ES-I3 (cell line): ENCODE data around the gene OR4L1.
"Not testable (repeated sequence)": the region's sequence is repeated elsewhere in the genome, so short reads cannot be mapped to it uniquely, and the experiment has no call there.

Experiments
- H3K36me3 ChIP-seq: 2 replicates; pipeline ENCODE4 v1.6.1; 2013; ENCODE audit warnings: mild to moderate bottlenecking, low read length, control low read depth, moderate library complexity; ENCODE audit not compliant: insufficient read depth
- H3K4me1 ChIP-seq: 2 replicates; pipeline ENCODE4 v1.6.1; 2013; ENCODE audit warnings: mild to moderate bottlenecking, control low read depth, low read length; ENCODE audit not compliant: insufficient read depth
- H3K9ac ChIP-seq: 2 replicates; pipeline ENCODE4 v1.6.1; 2013; ENCODE audit warnings: low read depth, mild to moderate bottlenecking, low read length, moderate library complexity
- H3K9me3 ChIP-seq: 2 replicates; pipeline ENCODE4 v1.6.1; 2013; ENCODE audit warnings: mild to moderate bottlenecking, low read length, moderate library complexity; ENCODE audit not compliant: control insufficient read depth, insufficient read depth

OR4L1 gene, protein sequence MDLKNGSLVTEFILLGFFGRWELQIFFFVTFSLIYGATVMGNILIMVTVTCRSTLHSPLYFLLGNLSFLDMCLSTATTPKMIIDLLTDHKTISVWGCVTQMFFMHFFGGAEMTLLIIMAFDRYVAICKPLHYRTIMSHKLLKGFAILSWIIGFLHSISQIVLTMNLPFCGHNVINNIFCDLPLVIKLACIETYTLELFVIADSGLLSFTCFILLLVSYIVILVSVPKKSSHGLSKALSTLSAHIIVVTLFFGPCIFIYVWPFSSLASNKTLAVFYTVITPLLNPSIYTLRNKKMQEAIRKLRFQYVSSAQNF

DNA sequence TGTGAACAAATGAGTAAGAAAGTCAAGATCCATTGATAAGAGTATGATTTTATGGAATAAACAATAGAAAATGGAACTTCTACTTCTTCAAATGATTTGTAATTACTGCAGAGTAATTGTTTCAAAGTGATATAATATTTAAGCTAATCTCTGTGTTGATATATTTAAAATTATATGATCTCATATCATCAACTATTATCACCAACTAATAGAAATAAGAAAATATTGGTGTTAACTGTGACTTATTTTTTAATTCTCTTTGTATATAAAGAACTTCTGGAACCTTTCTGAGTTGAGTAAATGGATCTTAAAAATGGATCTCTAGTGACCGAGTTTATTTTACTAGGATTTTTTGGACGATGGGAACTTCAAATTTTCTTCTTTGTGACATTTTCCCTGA is at the start of gene OR4L1:
OR4L1 (plus strand) TSS at position 301 of the 400 bp plus-strand sequence; CDS start at position 301, 0 bp downstream.
- no peaks in the 10 kb centered on the region for H3K4me1 ChIP-seq
- H3K36me3 ChIP-seq = no peaks in the 10 kb centered on the region
- no peaks in the 10 kb centered on the region for H3K9me3 ChIP-seq
- H3K9ac ChIP-seq = no peak within 1 kb of the TSS

DNA sequence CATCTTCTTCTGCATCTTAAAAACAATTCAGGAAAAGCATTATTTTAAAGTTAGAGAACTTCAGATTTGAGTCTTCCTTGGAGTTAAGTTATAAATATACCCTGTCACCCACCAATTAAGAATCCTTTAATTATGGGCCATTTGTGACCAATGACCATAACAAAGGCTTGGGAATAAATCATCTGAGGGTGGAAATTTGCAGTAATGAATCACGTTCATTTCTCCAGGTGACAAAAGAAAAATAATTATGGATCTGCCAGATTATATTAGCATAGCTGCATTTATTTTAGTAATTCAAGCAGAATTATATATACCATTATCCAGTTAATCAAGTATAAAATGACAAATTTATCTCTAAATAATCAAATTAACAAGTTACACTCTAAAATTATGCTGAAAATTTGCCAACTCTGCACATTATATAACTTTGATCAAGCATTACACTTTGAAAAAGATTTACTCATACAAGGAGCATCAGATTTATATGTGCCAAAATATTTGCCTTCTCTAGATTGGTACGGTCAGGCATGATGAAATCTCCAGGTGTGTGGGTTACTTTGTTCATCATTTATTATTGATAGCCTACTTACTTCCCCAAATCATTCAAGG is 40.5 kb upstream of the OR4L1 start, which contains the start of gene OR4K14:
OR4K14 (minus strand) TSS at position 51 of the 609 bp plus-strand sequence. CDS start 4,114 bp downstream, outside the sequence.
- Histone ChIP-seq H3K4me1 (no peaks in the 10 kb centered on the region), H3K9me3 (no peaks in the 10 kb centered on the region), H3K36me3 (no peaks in the 10 kb centered on the region), H3K9ac (no peak within 1 kb of the TSS)

DNA sequence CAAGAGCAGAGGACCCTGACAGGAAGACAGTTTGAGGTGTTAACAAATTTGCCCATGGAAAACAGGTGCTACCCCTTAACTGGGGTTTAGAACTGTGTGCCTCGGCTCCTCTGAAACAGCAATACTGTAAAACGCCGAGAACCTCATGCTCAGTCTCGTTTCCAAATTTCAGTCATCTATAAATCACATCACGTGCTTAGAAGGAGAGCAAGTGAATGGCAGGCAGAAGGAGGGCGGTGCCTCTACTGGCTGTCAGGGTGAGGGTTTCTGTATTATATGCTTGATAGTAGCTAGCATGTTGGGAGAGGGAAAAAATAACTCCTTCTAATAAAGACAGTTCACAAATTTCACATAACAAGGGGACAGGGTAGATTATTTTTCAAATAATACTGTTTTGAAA is 28.8 kb upstream of the OR4L1 start:
- Histone ChIP-seq H3K36me3 (no peaks in the 10 kb centered on the region), H3K9ac (no peak overlapping the region), H3K4me1 (no peaks in the 10 kb centered on the region), H3K9me3 (no peaks in the 10 kb centered on the region)

DNA sequence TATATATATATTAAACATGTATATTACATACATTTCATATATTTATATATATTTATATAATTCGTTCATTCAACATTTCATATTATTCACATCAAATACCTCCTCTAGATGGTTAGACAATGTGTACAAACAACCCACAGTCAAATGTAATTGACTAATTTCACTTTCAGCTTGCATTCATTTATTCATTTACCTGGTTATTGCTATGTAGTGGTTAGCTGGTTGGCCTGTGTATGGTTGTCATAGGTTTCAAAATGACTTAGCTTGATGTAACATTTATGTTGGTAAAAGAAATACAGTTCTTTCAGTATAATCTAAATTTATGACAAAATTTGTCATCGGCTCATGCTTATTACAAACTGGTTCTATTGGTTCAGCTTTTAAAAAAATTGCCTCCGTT is 24.4 kb upstream of the OR4L1 start:
- Histone ChIP-seq H3K4me1 (no peaks in the 10 kb centered on the region), H3K9ac (no peak overlapping the region), H3K9me3 (no peaks in the 10 kb centered on the region), H3K36me3 (no peaks in the 10 kb centered on the region)

DNA sequence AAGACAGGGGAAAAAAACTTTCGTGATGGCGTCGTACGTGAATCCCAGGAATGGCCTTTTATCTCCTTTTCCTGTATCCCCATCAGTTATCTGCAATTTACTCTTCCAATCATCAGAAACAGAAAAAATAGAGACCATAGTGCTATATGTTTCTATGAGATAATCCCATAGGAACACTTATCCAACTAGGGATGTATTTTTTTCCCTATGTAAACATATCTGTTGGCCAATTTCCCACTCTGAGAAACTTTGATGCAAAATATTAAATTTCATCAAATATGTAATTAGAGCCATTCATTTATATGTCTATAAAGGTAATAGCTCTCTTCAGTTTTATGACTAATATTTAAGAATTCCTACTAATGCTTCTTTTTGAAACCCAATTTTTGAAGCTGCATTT is 23.9 kb upstream of the OR4L1 start, which contains the start of gene OR4K13:
OR4K13 (minus strand) TSS at position 101 of the 400 bp plus-strand sequence. CDS start 1,280 bp downstream, outside the sequence.
- Histone ChIP-seq H3K9me3 (no peaks in the 10 kb centered on the region), H3K9ac (no peak within 1 kb of the TSS), H3K4me1 (no peaks in the 10 kb centered on the region), H3K36me3 (no peaks in the 10 kb centered on the region)

DNA sequence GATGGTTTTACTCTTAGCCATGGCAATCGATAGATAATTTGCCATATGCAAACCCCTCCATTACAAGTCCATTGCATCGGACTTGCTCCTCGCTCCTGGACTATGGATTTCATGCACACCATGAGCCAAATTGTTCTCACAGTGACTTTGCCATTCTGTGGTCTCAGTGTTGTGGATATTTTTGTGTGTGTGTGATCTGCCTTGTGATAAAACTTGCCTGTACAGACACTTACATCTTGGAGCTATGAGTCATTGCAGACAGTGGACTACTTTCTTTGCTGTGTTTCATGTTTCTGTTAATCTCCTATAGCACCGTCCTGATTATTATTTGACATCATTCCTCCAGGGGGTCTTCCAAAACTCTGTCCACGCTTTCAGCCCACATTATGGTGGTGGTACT is 15.6 kb upstream of the OR4L1 start:
- H3K9ac ChIP-seq = no peak overlapping the region
- H3K4me1 ChIP-seq = no peaks in the 10 kb centered on the region
- H3K36me3 ChIP-seq = no peaks in the 10 kb centered on the region
- no peaks in the 10 kb centered on the region for H3K9me3 ChIP-seq

DNA sequence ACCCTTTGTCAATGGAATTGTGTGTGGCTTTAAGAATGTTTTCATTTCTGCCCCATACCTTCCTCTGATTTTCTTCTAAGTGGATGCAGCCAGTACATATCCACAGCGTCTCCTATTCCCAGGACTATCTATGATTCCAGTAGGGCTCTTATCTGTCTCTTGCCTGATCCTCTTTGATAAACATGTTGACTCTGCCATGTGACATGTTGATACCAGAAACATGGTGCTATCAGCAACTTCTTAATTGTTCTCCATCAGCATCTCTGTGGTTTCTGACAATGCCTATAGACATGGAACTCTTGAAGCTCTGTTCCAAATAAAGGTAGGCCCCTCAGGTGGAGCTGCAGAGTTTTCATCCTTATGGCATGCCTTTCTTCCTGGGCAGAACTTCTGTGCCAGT is 11.6 kb upstream of the OR4L1 start:
- no peaks in the 10 kb centered on the region for H3K36me3 ChIP-seq
- no peaks in the 10 kb centered on the region for H3K9me3 ChIP-seq
- no peak overlapping the region for H3K9ac ChIP-seq
- H3K4me1 ChIP-seq = no peaks in the 10 kb centered on the region

DNA sequence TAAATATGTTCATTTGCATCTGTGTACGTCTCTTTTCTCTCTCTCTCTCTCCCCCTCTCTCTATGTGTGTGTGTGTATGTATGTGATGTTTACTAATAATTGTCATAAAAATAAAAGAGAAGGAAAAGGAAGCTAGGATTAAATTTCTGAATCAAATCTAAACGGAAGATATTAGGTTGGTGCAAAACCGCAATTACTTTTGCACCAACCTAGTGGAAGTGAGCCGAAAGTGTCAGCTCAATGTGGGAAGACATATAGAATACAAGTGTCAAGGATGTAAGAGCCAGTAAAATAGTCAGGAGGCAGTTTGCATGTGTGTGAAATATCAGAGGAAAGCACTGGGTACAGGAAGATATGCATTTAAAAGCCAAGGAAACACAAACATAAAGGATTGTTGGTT is 32.2 kb downstream of the OR4L1 start:
- no peaks in the 10 kb centered on the region for H3K9me3 ChIP-seq
- no peak overlapping the region for H3K9ac ChIP-seq
- H3K4me1 ChIP-seq = no peaks in the 10 kb centered on the region
- H3K36me3 ChIP-seq = no peaks in the 10 kb centered on the region

DNA sequence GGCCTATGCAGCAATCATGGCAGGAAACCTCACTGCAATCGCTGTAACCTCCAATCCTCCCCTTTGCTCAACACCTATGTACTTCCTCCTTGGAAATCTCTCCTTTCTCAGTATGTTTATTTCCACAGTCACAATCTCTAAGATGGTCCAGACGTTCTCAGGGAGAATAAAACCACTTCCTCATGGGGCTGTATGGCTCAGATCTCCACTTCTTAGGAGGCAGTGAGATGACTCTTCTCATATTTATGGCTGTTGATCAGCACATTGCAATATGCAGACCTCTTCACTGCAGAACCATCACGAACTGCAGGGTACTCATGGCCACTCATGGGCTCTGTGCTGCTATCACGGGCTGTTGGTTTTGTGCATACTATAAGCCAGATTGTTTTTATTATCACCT is 33.6 kb downstream of the OR4L1 start:
- Histone ChIP-seq H3K9me3 (no peaks in the 10 kb centered on the region), H3K9ac (no peak overlapping the region), H3K36me3 (no peaks in the 10 kb centered on the region), H3K4me1 (no peaks in the 10 kb centered on the region)

DNA sequence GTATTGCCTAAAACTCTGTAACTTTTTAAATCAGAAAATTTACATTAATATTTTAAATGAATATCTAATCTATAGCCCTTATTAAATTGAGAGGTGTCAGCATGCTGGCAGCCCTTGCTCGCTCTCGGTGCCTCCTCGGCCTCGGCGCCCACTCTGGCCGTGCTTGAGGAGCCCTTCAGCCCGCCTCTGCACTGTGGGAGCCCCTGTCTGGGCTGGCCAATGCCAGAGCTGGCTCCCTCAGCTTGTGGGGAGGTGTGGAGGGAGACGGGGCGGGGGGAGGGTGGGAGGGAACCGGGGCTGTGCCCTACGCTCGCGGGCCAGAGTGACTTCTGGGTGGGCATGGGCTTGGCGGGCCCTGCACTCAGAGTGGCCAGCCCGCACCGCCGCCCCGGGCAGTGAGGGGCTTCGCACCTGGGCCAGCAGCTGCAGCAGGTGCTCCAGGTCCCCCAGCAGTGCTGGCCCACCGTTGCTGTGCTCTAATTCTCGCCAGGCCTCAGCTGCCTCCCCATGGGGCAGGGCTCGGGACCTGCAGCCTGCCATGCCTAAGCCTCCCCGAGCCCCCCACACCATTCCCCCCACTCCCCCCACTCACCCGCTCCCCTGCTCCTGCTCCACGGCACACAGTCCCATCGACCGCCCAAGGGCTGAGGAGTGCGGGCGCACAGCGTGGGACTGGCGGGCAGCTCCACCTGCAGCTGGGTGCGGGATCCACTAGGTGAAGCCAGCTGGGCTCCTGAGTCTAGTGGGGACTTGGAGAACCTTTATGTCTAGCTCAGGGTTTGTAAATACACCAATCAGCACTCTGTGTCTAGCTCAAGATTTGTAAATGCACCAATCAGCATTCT is 39.3 kb downstream of the OR4L1 start:
- H3K4me1 ChIP-seq, H3K9ac ChIP-seq, H3K36me3 ChIP-seq, H3K9me3 ChIP-seq: not testable (repeated sequence)

DNA sequence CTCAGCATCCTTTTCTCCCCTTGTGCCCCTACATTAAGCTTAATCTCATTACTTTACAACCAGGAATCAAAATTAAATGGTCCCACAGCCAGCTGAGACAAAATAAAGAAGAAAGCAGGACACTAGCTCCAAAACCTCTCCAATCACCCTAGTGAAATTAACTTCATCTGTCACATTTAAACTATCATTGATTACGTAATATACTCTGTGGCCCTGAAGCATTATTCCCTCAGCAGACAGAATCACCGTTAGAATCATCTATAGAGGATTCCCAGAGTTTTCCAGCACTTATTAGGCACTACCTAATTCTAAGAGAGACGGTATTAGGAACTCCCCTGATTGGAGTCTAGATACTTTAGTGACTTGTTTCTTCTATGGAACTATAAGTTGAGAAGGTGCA is 50.6 kb downstream of the OR4L1 start, which contains the start of gene OR4K17:
OR4K17 (plus strand) TSS at position 302 of the 400 bp plus-strand sequence. CDS start 6,761 bp downstream, outside the sequence.
- no peaks in the 10 kb centered on the region for H3K4me1 ChIP-seq
- no peaks in the 10 kb centered on the region for H3K9me3 ChIP-seq
- H3K9ac ChIP-seq = no peak within 1 kb of the TSS

More for the DNA sequence above, 50.6 kb downstream of the OR4L1 start, which contains the start of gene OR4K17:
- no peaks in the 10 kb centered on the region for H3K36me3 ChIP-seq
